ENCODE data around the gene JAK3.

DNA sequence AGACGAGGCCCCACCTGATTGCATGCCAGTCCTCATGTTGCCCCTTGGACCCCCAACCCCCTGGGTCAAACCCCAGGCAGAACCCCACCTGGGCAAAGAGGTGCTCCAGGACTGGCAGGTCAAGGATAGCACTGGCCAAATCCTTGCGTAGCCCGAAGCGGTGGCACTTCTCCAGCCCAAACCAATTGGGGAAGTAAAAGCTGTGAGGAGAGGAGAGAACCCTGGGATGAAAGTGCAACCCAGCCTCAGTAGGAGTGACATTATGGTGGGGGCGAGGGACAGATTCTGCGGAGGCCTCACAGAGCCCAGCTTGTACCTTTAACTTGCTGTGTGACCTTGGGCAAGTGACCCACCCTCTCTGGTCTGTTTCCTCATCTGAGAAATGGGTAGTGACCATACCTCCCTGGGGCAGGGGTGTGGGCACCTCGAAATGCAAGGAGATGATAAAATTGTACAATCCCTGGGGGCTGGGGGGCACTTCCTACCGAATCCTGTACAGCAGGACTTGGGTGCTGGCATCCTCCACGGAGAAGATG, 4.4 kb downstream of the JAK3 start:
- TF ChIP-seq, protein P1, sequence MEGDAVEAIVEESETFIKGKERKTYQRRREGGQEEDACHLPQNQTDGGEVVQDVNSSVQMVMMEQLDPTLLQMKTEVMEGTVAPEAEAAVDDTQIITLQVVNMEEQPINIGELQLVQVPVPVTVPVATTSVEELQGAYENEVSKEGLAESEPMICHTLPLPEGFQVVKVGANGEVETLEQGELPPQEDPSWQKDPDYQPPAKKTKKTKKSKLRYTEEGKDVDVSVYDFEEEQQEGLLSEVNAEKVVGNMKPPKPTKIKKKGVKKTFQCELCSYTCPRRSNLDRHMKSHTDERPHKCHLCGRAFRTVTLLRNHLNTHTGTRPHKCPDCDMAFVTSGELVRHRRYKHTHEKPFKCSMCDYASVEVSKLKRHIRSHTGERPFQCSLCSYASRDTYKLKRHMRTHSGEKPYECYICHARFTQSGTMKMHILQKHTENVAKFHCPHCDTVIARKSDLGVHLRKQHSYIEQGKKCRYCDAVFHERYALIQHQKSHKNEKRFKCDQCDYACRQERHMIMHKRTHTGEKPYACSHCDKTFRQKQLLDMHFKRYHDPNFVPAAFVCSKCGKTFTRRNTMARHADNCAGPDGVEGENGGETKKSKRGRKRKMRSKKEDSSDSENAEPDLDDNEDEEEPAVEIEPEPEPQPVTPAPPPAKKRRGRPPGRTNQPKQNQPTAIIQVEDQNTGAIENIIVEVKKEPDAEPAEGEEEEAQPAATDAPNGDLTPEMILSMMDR (IDR thresholded peaks at IDR 0.05): no peak
- no peak for TF ChIP-seq POLR2A (IDR thresholded peaks at IDR 0.05)
- no peak for TF ChIP-seq POLR2AphosphoS5 (IDR thresholded peaks at IDR 0.05)
